ENCODE measurements around the gene CNGB1. TPM values are rescaled to one million over a fixed set of nuclear protein-coding genes. Genes with fewer than 3 reads are reported as not detected.
"Not testable (repeated sequence)": the region's sequence is repeated elsewhere in the genome, so short reads cannot be mapped to it uniquely, and the experiment has no call there.

Gene CNGB1
- polyA plus RNA-seq, 1 of the 3 experiments (the other 2 are of a cell fraction) = 0.05 TPM

DNA sequence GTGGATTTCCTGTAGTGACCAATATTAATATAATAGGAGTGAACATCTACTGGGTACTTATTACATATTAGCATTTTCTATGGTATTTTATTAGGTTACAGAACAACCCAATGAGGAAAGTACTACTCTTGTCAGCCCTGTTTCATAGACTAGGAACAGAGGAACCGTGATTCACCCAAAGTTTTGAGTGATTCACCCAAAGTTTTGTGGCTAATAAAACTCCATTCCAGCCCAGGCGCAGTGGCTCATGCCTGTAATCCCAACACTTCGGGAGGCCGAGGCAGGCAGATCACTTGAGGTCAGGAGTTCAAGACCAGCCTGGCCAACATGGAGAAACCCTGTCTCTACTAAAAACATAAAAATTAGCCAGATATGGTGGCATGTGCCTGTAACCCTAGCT is 135.5 kb downstream of the CNGB1 start:
- H4K20me1 ChIP-seq (ENCODE audit: insufficient read depth); H3K36me3 ChIP-seq (replicated peaks in 1 of 2; ENCODE audit: control insufficient read depth in 1 of 2, insufficient read depth in 2 of 2, low read length in 1 of 2); H3K9me2 ChIP-seq; H3F3A ChIP-seq (replicated peaks; ENCODE audit: insufficient read depth); H3K4me3 ChIP-seq (ENCODE audit: low read depth in 2 of 2, low read length in 1 of 2); H2AFZ ChIP-seq (ENCODE audit: low read depth); H3K27me3 ChIP-seq (ENCODE audit: insufficient read depth); H3K9ac ChIP-seq; POLR2A ChIA-PET; H3K4me1 ChIP-seq (ENCODE audit: control insufficient read depth in 1 of 2, insufficient read depth in 2 of 2, low read depth in 1 of 2, low read length in 1 of 2); H3K27ac ChIP-seq (ENCODE audit: low read depth in 2 of 2, low read length in 1 of 2); H3K79me2 ChIP-seq (ENCODE audit: insufficient read depth); DNase-seq; H3K4me2 ChIP-seq; H3K9me3 ChIP-seq: not testable (repeated sequence)
- TF ChIP-seq FOSL2 (IDR thresholded peaks at IDR 0.05; ENCODE audit: borderline replicate concordance, low read depth) = peak; percentile 19
- 66% methylated on average over 4 of the region's 4 CpGs for whole genome bisulfite sequencing (ENCODE audit: low lambda C conversion rate)
- CTCF ChIA-PET = interaction anchor here (0.7 kb wide), 1 partner anchor 79 kb away, joined by 4 read pairs; no protein-coding TSS in a partner anchor

DNA sequence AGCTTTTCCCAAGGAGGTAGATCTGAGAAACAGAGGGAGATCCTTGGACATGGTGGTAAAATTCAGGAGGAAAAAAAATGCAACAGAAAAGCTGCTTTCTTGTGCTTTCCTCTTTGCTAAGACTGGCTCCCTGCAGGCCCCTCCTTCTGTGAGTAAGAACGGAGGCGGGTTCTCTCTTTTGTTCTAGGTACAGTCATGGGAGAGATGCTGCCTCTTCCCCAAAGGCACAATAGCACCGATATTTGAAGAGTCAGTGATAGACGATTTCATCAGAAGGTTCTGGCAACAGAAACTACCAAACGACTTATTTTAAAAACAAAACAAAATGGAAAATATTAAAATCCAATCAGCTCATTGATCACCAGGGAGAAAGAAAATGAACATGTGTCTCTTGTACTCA is 136.0 kb downstream of the CNGB1 start:
- H3K9me3 ChIP-seq = no peaks in the 10 kb centered on the region
- ChIA-PET POLR2A (no interaction called here), CTCF (interaction anchor here (0.7 kb wide), 1 partner anchor 78 kb away, joined by 4 read pairs; no protein-coding TSS in a partner anchor)
- no peak overlapping the region for H3K4me2 ChIP-seq
- H3K4me3 ChIP-seq (ENCODE audit: low read depth in 2 of 2, low read length in 1 of 2) = no peak overlapping the region
- no peaks in the 10 kb centered on the region for H3K36me3 ChIP-seq (replicated peaks in 1 of 2; ENCODE audit: control insufficient read depth in 1 of 2, insufficient read depth in 2 of 2, low read length in 1 of 2)
- H3K9ac ChIP-seq = no peak overlapping the region
- TF ChIP-seq GABPA (IDR thresholded peaks at IDR 0.05; ENCODE audit: low read depth) (no peak), RCOR1 (IDR thresholded peaks at IDR 0.05; ENCODE audit: low read length) (no peak), RFX5 (IDR thresholded peaks at IDR 0.05; ENCODE audit: low read length) (no peak), CHD2 (IDR thresholded peaks at IDR 0.05; ENCODE audit: low read length, partially characterized antibody) (no peak), EP300 (IDR thresholded peaks at IDR 0.05; ENCODE audit: borderline replicate concordance in 1 of 2, low read depth in 1 of 2, low read length in 1 of 2) (no peak), POLR2AphosphoS5 (IDR thresholded peaks at IDR 0.05; ENCODE audit: low read depth, low read length) (no peak), ELF1 (IDR thresholded peaks at IDR 0.05) (no peak), NRF1 (IDR thresholded peaks at IDR 0.05; ENCODE audit: low read depth, low read length) (no peak)
- TF ChIP-seq, protein P1, sequence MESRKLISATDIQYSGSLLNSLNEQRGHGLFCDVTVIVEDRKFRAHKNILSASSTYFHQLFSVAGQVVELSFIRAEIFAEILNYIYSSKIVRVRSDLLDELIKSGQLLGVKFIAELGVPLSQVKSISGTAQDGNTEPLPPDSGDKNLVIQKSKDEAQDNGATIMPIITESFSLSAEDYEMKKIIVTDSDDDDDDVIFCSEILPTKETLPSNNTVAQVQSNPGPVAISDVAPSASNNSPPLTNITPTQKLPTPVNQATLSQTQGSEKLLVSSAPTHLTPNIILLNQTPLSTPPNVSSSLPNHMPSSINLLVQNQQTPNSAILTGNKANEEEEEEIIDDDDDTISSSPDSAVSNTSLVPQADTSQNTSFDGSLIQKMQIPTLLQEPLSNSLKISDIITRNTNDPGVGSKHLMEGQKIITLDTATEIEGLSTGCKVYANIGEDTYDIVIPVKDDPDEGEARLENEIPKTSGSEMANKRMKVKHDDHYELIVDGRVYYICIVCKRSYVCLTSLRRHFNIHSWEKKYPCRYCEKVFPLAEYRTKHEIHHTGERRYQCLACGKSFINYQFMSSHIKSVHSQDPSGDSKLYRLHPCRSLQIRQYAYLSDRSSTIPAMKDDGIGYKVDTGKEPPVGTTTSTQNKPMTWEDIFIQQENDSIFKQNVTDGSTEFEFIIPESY (IDR thresholded peaks at IDR 0.05; ENCODE audit: borderline replicate concordance, low read depth) = no peak
- TF ChIP-seq, protein P2, sequence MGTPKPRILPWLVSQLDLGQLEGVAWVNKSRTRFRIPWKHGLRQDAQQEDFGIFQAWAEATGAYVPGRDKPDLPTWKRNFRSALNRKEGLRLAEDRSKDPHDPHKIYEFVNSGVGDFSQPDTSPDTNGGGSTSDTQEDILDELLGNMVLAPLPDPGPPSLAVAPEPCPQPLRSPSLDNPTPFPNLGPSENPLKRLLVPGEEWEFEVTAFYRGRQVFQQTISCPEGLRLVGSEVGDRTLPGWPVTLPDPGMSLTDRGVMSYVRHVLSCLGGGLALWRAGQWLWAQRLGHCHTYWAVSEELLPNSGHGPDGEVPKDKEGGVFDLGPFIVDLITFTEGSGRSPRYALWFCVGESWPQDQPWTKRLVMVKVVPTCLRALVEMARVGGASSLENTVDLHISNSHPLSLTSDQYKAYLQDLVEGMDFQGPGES (IDR thresholded peaks at IDR 0.05; ENCODE audit: low read depth, low read length) = no peak
- TF ChIP-seq, protein P3, sequence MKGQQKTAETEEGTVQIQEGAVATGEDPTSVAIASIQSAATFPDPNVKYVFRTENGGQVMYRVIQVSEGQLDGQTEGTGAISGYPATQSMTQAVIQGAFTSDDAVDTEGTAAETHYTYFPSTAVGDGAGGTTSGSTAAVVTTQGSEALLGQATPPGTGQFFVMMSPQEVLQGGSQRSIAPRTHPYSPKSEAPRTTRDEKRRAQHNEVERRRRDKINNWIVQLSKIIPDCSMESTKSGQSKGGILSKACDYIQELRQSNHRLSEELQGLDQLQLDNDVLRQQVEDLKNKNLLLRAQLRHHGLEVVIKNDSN (IDR thresholded peaks at IDR 0.05; ENCODE audit: borderline replicate concordance, low read depth) = no peak
- WGBS (ENCODE audit: low lambda C conversion rate) = 43% methylated on average over 5 of the region's 5 CpGs
- DNase-seq = no peak
- H3K27me3 ChIP-seq (ENCODE audit: insufficient read depth) = no peaks in the 10 kb centered on the region
- no peaks in the 10 kb centered on the region for H3F3A ChIP-seq (replicated peaks; ENCODE audit: insufficient read depth)
- no peak overlapping the region for H3K27ac ChIP-seq (ENCODE audit: low read depth in 2 of 2, low read length in 1 of 2)
- H3K79me2 ChIP-seq (ENCODE audit: insufficient read depth) = no peaks in the 10 kb centered on the region
- H2AFZ ChIP-seq (ENCODE audit: low read depth) = peak overlapping the region; percentile 62; the same call in 1 of the 2 replicates
- H4K20me1 ChIP-seq (ENCODE audit: insufficient read depth) = no peaks in the 10 kb centered on the region
- H3K4me1 ChIP-seq (ENCODE audit: control insufficient read depth in 1 of 2, insufficient read depth in 2 of 2, low read depth in 1 of 2, low read length in 1 of 2) = peaks cover 0 to 7% of the 10 kb centered on the region in 2 experiments; a peak in 1 of 4 replicates
- no peaks in the 10 kb centered on the region for H3K9me2 ChIP-seq

Other genes starting within 250 kb of the CNGB1 start
- gene KATNB1, start 235.4 kb downstream of the CNGB1 start, polyA plus RNA-seq (2012; rRNA removed) = 39.2 and 43.7 TPM in 2 replicates
- gene KIFC3, start 168.6 kb downstream of the CNGB1 start, polyA plus RNA-seq (2012; rRNA removed) = 65.4 and 68.0 TPM in 2 replicates
- gene ZNF319, start 29.5 kb upstream of the CNGB1 start, polyA plus RNA-seq (2012; rRNA removed) = 4.8 and 7.6 TPM in 2 replicates
- gene USB1, start 30.3 kb upstream of the CNGB1 start, polyA plus RNA-seq (2012; rRNA removed) = 87.3 and 94.1 TPM in 2 replicates
- 2.6 and 3.1 TPM in 2 replicates for gene MMP15, start 54.6 kb upstream of the CNGB1 start, polyA plus RNA-seq (2012; rRNA removed)
- 61.6 and 65.9 TPM in 2 replicates for gene CFAP20, start 158.3 kb upstream of the CNGB1 start, polyA plus RNA-seq (2012; rRNA removed)
- 25.8 and 27.0 TPM in 2 replicates for gene CSNK2A2, start 227.0 kb upstream of the CNGB1 start, polyA plus RNA-seq (2012; rRNA removed)

Data from SK-N-SH (cell line).